Suprapubic skin (tissue), 3 donors: ENCODE data around the gene TBC1D14.

Experiments
- CTCF ChIP-seq, 2 donors: fragments of 200-600 bp in 1 of 2; fragments of 450-650 bp in 1 of 2; sonication (generic) in 1 of 2; IDR thresholded peaks; one replicate each; pipeline ENCODE4 v1.5.1; 2016 to 2019; ENCODE audit warnings: antibody characterized with exemption in 2 of 2, mild to moderate bottlenecking in 1 of 2, moderate library complexity in 1 of 2
- POLR2A ChIP-seq, 2 donors: fragments of 450-650 bp; IDR thresholded peaks; one replicate each; pipeline ENCODE4 v1.6.1; 2017; ENCODE audit warnings: antibody characterized with exemption in 2 of 2, mild to moderate bottlenecking in 2 of 2, moderate library complexity in 2 of 2

DNA sequence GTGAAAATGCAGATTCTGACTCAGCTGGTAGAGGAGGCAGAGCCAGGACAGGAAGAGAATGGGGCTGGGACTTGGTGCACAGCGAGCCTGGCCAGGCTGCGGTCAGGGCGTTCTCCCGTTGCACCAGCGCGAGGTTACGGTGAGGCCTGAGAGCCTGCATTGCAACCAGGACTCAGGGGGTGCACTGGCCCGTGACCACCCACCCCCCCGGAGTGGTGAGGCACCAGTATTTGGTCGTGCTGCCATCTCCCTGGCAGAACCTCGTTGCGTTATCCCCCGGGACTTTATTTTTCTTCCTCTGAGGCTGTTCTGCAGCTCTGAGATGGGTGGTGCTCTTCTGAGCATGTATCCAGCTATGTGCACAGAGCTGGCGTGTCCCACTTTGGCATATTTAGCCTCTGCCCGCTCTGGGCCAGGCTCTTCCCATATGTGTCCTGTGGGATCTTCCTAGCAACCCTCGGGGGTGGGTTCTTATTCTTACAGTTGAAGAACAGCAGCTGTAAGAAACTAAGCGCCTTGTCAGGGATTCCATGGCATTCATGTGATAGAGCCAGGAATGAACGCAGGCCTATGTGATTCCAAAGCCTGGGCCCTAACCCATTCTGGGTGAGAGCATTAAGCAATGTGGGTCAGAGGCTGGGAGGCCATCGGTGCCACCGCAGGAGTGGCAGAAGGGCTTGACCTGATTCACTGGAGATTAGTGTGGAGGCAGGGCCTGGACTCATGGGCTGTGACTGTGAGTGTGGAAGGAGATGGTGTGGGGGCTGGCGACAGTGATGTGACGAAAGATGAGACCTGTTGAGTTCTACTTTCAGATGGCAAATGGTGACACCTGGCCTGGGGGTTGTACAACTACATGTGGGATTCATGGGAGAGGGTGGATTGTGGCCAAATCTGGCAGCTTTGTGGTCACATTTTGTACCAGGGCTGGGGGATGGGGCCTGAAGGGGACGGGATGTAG is 136.6 kb downstream of the TBC1D14 start:
- TF ChIP-seq CTCF (IDR thresholded peaks at IDR 0.05) (no peak), POLR2A (IDR thresholded peaks at IDR 0.05) (no peak)
